NCI-H2081 (cell line): ENCODE measurements around the gene B4GALNT2.
A peak's percentile ranks its signal among the peaks of the same experiment; 100 is the strongest.
"Not testable (repeated sequence)": the region's sequence is repeated elsewhere in the genome, so short reads cannot be mapped to it uniquely, and the experiment has no call there.

Experiments used
- DNase-seq, 2 experiments: peaks; one replicate each; lab custom pipeline; 2025; lab: John Stamatoyannopoulos, UW

The B4GALNT2 gene

GRCh38 chr17:49132699-49133364 lies at the start of gene B4GALNT2:
B4GALNT2 (plus strand) TSS chr17:49132769; CDS start chr17:49132793, 24 bp downstream.
- DNase-seq = no peak

GRCh38 chr17:49085046-49085445 lies 47.5 kb upstream of the B4GALNT2 start:
- not testable (repeated sequence) for DNase-seq

GRCh38 chr17:49085565-49086315 lies 46.8 kb upstream of the B4GALNT2 start:
- DNase-seq = no peak

DNA sequence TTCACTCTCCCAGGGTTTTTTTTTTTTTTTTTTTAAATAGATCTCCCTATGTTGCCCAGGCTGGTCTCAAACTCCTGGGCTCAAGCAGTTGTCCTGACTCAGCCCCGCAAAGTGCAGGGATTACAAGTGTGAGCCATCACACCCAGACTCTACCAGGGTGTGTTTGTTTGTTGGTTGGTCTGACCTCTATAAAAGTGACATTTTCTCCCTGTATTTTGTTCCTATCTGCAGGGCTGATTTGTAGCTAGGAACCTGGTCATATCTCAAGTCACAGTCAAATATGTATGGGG lies 46.3 kb upstream of the B4GALNT2 start:
- no peak for DNase-seq

DNA sequence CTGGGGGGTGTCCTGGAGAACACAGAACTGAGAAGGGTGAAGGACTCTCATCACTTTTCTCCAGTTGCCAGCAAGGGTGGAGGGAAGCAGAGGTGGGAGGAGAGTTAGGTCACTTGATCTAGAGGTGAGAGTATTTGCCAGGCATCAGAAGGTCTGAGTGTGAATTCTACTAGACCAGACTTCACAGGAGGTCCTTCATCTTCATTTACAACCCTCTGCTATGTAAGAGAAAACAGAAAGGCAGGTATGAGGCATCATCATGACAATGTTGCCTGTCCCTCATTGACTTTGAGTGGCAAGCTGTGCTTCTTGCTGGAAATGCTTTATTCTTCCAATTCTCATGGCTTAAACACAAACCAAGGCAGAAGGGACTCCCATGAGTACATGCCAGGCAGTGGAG lies 45.9 kb upstream of the B4GALNT2 start:
- DNase-seq = no peak

GRCh38 chr17:49089094-49089493 lies 43.5 kb upstream of the B4GALNT2 start:
- DNase-seq = no peak

GRCh38 chr17:49090878-49091594 lies 41.5 kb upstream of the B4GALNT2 start:
- no peak for DNase-seq

DNA sequence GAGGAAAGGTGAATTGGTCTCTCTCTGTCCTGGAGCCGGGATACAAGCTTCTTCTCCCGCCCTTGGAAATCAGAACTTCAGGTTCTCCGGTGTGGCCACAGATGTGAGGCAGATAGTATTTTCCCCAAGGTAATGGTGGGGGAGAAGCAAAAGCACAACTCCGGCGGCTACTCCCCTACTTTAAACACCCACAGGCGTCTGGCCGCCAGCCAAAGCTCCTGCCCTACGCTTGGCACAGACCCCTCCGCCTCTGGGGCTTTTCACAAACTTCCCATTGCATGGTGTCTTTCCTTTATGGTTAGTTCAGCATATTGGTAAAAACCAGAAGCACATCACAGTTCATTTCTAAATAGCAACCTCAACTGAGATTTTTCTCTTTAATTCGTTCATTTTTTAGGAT lies 39.4 kb upstream of the B4GALNT2 start:
- DNase-seq = peak; percentile 2 to 34

GRCh38 chr17:49100601-49101000 lies 32.0 kb upstream of the B4GALNT2 start:
- DNase-seq = no peak

DNA sequence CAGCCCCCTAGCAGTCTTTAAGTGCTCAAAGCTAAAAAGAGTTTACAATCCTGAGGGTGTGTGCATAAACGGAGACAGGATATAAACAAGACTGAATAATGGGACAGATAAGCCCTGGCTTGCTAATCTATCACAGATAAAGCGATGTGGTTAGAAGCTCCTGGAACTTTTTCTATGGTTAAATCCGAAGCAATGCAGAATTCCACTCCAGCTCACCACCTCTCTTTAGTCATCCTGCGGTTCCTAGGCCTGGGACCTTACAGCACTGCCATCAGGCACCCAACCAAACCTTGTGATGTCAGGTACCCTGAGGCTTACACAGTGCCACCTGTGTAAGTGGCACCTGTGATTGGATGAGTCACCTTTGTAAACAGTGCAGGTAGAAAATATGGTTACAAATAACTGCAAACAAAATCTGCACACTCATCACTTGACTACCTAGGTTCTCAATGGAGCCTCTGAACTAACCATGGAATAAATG lies 31.5 kb upstream of the B4GALNT2 start:
- peak in 1 of 2 experiments; percentile 16 for DNase-seq

GRCh38 chr17:49103360-49103759 lies 29.2 kb upstream of the B4GALNT2 start:
- DNase-seq = not testable (repeated sequence)

- no peak for DNase-seq
Observed at GRCh38 chr17:49104511-49105074, 28.0 kb upstream of the B4GALNT2 start.

- DNase-seq = no peak
Observed at GRCh38 chr17:49106321-49107210, 26.0 kb upstream of the B4GALNT2 start.

DNA sequence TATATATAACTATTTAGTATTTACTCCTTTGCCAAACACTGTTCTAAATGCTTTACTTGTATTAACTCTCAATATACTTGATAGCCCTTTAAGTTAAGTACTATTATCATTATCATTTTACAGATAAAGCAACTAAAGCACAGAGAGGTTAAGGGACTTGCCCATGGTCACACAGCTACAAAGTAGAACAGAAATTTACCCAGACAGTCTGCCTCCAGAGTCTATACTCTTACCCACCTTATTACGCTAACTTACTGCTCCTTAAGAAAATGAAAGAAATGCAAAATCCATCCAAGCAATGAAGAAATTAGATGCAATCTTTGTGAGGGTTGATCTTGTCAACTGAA lies 25.4 kb upstream of the B4GALNT2 start:
- no peak for DNase-seq

DNA sequence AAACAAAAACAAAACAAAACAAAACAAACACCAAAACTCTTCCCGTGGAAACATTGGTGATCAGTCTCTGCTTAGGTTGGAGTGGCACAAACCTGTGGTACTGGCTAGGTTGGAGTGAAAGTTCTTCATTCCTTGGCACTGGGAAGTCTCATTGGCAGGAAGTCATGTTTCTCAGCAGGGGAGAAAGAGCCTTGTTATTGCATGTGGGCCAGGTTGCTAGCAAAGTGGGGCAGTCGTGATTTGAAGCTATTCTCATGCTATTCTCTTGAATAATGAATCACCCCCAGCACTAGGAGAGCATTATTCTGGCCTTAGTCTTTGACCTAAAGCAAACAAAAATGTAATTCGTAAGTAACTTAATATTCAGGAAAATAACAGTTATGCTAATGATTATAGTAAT lies 24.3 kb upstream of the B4GALNT2 start:
- DNase-seq = peak; percentile 13 to 47

DNA sequence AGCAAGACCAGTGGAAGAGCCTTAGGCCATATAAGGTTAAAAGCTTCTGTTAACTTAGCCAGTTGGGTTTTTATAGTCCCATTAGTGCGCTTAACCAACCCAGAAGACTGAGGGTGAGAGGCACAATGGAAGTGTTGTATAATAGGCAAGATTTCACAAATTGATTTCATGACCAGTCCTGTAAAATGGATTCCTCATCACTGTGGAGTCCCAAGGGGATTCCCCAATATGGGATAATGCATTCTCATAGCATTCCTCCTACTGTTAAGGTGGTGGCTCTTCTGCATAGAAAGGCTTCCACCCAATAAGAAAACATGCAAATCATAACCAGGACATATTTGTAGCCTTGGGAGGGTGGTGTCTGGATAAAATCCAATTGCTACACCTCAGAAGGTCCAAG lies 22.1 kb upstream of the B4GALNT2 start:
- DNase-seq = no peak

DNA sequence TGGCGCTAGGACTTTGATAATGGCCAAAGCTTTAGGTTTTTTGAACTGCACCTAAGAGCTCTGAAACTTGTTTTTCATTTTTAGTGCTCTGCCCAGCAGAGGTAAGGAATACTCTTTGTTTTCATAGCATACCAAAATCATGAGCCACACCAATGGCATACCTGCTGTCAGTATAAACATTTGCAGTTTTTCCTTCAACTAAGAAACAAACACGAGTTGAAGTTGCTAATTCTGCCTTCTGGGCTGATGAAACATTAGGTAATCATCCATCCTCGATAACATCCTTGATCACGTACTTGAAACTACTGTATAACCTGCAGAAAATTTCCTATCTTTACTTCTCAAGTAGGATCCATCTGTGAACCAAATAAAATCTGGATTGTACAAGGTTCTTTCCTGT lies 20.6 kb upstream of the B4GALNT2 start:
- no peak for DNase-seq

- no peak for DNase-seq
Observed at GRCh38 chr17:49112936-49113335, 19.6 kb upstream of the B4GALNT2 start.

- no peak for DNase-seq
Observed at GRCh38 chr17:49114703-49115102, 17.9 kb upstream of the B4GALNT2 start.

GRCh38 chr17:49117587-49118230 lies 14.9 kb upstream of the B4GALNT2 start:
- DNase-seq = no peak

DNA sequence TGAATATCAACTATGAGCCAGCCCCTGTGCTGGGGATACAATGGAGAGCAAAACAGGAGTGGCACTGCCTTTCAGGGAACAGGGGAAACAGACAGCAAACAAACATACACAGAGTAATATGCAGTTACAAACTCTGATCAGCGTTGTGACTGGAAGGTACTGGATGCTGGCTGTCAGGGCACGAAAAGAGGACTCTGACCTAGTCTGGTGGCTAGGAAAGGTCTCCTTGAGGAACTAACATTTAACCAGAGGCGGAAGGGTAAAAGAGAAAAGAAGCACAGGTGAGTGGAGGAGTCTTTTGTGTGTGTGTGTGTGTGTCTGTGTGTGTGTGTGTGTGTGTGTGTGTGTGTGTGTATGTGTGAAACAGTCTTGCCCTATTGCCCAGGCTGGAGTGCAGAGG lies 12.4 kb upstream of the B4GALNT2 start:
- no peak for DNase-seq
